ENCODE measurements around the gene KCNQ1. TPM values are rescaled to one million over a fixed set of nuclear protein-coding genes. Genes with fewer than 3 reads are reported as not detected.

KCNQ1 gene
- total RNA-seq (2022; extraction: Qiagen RNA extraction; ENCODE audit: low read depth), result 0.62 to 1.0 TPM (median 0.71 TPM) in 4 of 5 replicates, not detected in the other

GRCh38 chr11:2444821-2445745 is at the start of gene KCNQ1:
TSS of gene KCNQ1 (plus strand) at chr11:2445008. CDS start at chr11:2445099, 91 bp downstream.

GRCh38 chr11:2400069-2400761 is 44.6 kb upstream of the KCNQ1 start, which contains the start of gene TSSC4:
TSS of gene TSSC4 (plus strand) at chr11:2400750. CDS start at chr11:2402634, 1,884 bp downstream.

GRCh38 chr11:2443881-2444820 is 657 bp upstream of the KCNQ1 start, which contains the start of gene TRPM5:
TSS of gene TRPM5 (minus strand) at chr11:2444514. CDS start at chr11:2423036, 21,478 bp downstream.

GRCh38 chr11:2699531-2700414 is 255.0 kb downstream of the KCNQ1 start, which contains the start of gene KCNQ1OT1:
TSS of gene KCNQ1OT1 (minus strand) at chr11:2699994.

GRCh38 chr11:2885678-2886081 is 440.9 kb downstream of the KCNQ1 start, which contains the start of gene CDKN1C:
TSS of gene CDKN1C (minus strand) at chr11:2885775. CDS start at chr11:2885456, 319 bp downstream.

Other genes starting within 250 kb of the KCNQ1 start
- gene ASCL2, start 174.4 kb upstream of the KCNQ1 start, total RNA-seq (2022; extraction: Qiagen RNA extraction; ENCODE audit: low read depth), result not detected in 5 replicates
- gene C11orf21, start 143.1 kb upstream of the KCNQ1 start, total RNA-seq (2022; extraction: Qiagen RNA extraction; ENCODE audit: low read depth), result not detected in 5 replicates
- not detected in 5 replicates for gene TSPAN32, start 143.0 kb upstream of the KCNQ1 start, total RNA-seq (2022; extraction: Qiagen RNA extraction; ENCODE audit: low read depth)
- 250 to 408 TPM (median 392 TPM) in 5 replicates for gene CD81, start 67.7 kb upstream of the KCNQ1 start, total RNA-seq (2022; extraction: Qiagen RNA extraction; ENCODE audit: low read depth)
- gene TSSC4, start 44.3 kb upstream of the KCNQ1 start, total RNA-seq (2022; extraction: Qiagen RNA extraction; ENCODE audit: low read depth), result 32.7 to 76.9 TPM (median 68.3 TPM) in 5 replicates
- not detected in 5 replicates for gene TRPM5, start 494 bp upstream of the KCNQ1 start, total RNA-seq (2022; extraction: Qiagen RNA extraction; ENCODE audit: low read depth)